Upper lobe of left lung (tissue), 6 donors: ENCODE data around the gene MALSU1. TPM values are rescaled to one million over a fixed set of nuclear protein-coding genes. Genes with fewer than 3 reads are reported as not detected.

ENCODE experiments used
- ATAC-seq, 2 donors: fragments of 200-7000 bp; cut with Tn5 transposase; one replicate each; pipeline ENCODE4 v1.9.1; 2022; ENCODE audit warnings: mild to moderate bottlenecking in 2 of 2, moderate library complexity in 2 of 2; ENCODE audit not compliant: low FRiP score in 2 of 2
- DNase-seq, 2 donors: peaks; one replicate each; pipeline ENCODE4 v3.0.0-alpha.2; 2019 to 2020
- H3K27ac ChIP-seq, 4 donors: fragments of 200-600 bp; sonication (generic); one replicate each; pipeline ENCODE4 v1.5.1; 2016 to 2019
- H3K27me3 ChIP-seq, 4 donors: fragments of 200-600 bp; sonication (generic); one replicate each; pipeline ENCODE4 v1.5.1; 2017 to 2019
- H3K36me3 ChIP-seq, 4 donors: fragments of 200-600 bp; sonication (generic); one replicate each; pipeline ENCODE4 v1.5.1; 2016 to 2019
- H3K4me1 ChIP-seq, 4 donors: fragments of 200-600 bp; sonication (generic); one replicate each; pipeline ENCODE4 v1.5.1; 2018 to 2019
- H3K4me3 ChIP-seq, 4 donors: fragments of 200-600 bp; sonication (generic); one replicate each; pipeline ENCODE4 v1.5.1; 2017 to 2019; ENCODE audit warnings: mild to moderate bottlenecking in 2 of 4, moderate library complexity in 1 of 4
- H3K9me3 ChIP-seq, 4 donors: fragments of 200-600 bp; sonication (generic); one replicate each; pipeline ENCODE4 v1.5.1; 2018 to 2019
- EP300 ChIP-seq, 4 donors: sonication (generic); formaldehyde crosslinking; IDR thresholded peaks; one replicate each; pipeline ENCODE4 v1.5.1; 2017; ENCODE audit warnings: antibody characterized with exemption in 4 of 4, control low read depth in 2 of 4
- POLR2A ChIP-seq, 4 donors: fragments of 450-650 bp; IDR thresholded peaks; one replicate each; pipeline ENCODE4 v1.5.1; 2016 to 2017; ENCODE audit warnings: antibody characterized with exemption in 4 of 4, mild to moderate bottlenecking in 2 of 4
- POLR2AphosphoS5 ChIP-seq, 2 donors: sonication (generic); formaldehyde crosslinking; IDR thresholded peaks; one replicate each; pipeline ENCODE4 v1.5.1; 2017; ENCODE audit warnings: antibody characterized with exemption in 2 of 2
- WGBS, 2 donors: methylation state at CpG; one replicate each; pipeline ENCODE4 v1.1.5; 2017 to 2018; 5-methylcytosine and 5-hydroxymethylcytosine counted together
- total RNA-seq, 6 donors: library from RNA; depleted of rRNA in 4 of 6; stranded (reverse); fragments of >200 nt in 4 of 6; gene quantifications; one replicate each; pipeline versions ENCODE4 v1.1.0 to v1.2.1, GENCODE V29; 2016 to 2021
- TF ChIP-seq, protein P1 (sequence below), 6 experiments: fragments of 450-650 bp in 4 of 6; fragments of 200-600 bp in 2 of 6; sonication (generic) in 2 of 6; IDR thresholded peaks; one replicate each; pipeline ENCODE4 v1.5.1; 2016 to 2019; ENCODE audit warnings: antibody characterized with exemption in 6 of 6
- donor health status: DM: no; HTN: no; CAD: no; lungs with moderate emphysema.
- donor health status: DM: no; HTN: yes; CAD: no; lungs with severe emphysema.

MALSU1 gene
- total RNA-seq, 6 donors from 2014 or later: 30.5 to 63.2 (median 44.6) TPM

DNA sequence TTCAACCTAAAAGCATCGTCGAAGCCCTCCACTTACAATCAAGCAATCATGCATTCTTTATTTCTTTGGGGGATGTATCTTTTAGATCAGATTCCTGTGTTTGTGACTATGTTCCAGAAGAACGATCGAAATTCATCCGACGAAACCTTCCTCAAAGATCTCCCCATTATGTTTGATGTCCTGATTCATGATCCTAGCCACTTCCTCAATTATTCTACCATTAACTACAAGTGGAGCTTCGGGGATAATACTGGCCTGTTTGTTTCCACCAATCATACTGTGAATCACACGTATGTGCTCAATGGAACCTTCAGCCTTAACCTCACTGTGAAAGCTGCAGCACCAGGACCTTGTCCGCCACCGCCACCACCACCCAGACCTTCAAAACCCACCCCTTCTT lies 38.8 kb upstream of the MALSU1 start:
- H3K4me1 ChIP-seq: peaks cover 0 to 2% (median 0%) of the 10 kb centered on the region in 4 donors
- no peak for ATAC-seq
- TF ChIP-seq, protein P1, sequence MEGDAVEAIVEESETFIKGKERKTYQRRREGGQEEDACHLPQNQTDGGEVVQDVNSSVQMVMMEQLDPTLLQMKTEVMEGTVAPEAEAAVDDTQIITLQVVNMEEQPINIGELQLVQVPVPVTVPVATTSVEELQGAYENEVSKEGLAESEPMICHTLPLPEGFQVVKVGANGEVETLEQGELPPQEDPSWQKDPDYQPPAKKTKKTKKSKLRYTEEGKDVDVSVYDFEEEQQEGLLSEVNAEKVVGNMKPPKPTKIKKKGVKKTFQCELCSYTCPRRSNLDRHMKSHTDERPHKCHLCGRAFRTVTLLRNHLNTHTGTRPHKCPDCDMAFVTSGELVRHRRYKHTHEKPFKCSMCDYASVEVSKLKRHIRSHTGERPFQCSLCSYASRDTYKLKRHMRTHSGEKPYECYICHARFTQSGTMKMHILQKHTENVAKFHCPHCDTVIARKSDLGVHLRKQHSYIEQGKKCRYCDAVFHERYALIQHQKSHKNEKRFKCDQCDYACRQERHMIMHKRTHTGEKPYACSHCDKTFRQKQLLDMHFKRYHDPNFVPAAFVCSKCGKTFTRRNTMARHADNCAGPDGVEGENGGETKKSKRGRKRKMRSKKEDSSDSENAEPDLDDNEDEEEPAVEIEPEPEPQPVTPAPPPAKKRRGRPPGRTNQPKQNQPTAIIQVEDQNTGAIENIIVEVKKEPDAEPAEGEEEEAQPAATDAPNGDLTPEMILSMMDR (IDR thresholded peaks at IDR 0.05): no peak
- H3K27ac ChIP-seq: no peak overlapping the region
- 83 to 84% methylated on average over 10 of the region's 10 CpGs for WGBS, 2 donors
- DNase-seq: no peak
- no peaks in the 10 kb centered on the region for H3K9me3 ChIP-seq
- H3K27me3 ChIP-seq: no peaks in the 10 kb centered on the region
- H3K4me3 ChIP-seq: no peak overlapping the region
- no peaks in the 10 kb centered on the region for H3K36me3 ChIP-seq

DNA sequence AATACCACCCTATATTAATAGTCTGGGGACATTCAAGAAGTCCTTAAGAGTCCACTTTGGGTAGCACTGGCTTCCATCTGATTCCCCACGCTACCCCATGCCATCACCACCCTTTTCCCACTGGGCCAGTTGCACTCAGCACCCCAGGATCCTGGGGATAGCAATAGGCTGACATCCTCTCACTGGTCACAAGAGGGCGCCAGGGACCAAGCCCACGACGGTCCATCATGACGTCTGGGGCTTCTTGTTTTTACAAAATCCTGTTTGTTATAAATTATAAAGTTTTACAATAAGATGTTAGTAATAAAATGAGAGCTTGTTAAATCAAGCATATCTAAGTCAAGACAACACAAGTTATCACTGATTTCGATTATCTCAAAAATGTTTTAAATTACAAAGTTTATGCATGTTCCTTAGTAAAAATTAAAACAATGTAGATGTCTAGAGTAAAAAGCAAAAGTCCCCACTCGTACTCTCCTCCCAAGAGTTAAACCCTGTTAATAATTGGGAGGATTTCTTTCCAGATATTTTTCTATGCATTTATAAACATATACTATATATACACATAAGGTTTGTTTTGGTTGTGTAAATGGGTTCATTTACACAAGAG lies 37.2 kb upstream of the MALSU1 start:
- no peaks in the 10 kb centered on the region for H3K9me3 ChIP-seq
- no peak overlapping the region for H3K4me3 ChIP-seq
- H3K36me3 ChIP-seq: peaks cover 0 to 3% (median 0%) of the 10 kb centered on the region in 4 donors
- no peaks in the 10 kb centered on the region for H3K27me3 ChIP-seq
- H3K27ac ChIP-seq: no peak overlapping the region
- WGBS, 2 donors: 4% methylated on average over 7 of the region's 7 CpGs
- TF ChIP-seq POLR2A (IDR thresholded peaks at IDR 0.05): no peak
- TF ChIP-seq, protein P1 (IDR thresholded peaks at IDR 0.05): peak; percentile 25 to 82 (median 54)
- ATAC-seq: peak; percentile 80 to 90
- peaks cover 0 to 2% (median 0%) of the 10 kb centered on the region in 4 donors for H3K4me1 ChIP-seq
- DNase-seq: peak in 1 of 2 donors; percentile 62

DNA sequence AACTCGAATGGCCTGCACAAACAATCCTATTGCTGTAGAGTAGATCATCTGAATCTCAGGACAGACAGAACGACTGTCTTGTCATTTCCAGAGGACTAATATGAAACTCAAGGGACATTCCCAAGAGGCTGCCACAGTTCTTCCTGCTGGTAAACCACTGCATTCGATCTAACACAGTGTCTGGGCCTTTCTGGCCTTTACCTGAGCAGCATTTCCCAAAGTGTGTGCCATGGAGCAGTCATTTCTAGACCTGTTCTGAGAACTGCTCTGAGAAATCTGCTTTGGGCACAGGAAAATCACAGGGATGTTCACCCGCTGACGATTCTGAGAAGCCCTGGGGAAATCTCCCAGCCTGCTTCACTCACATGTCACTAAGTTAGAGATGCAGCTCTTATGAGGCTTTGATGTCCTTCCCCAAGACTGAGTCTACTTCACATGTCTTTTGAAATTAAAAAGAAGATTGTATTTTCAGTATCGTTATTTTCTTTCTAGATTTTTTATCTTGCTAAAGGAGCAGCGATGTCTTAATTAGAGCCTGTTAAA lies 34.2 kb upstream of the MALSU1 start:
- H3K4me1 ChIP-seq: peaks cover 0 to 2% (median 0%) of the 10 kb centered on the region in 4 donors
- 68 to 85% methylated on average over 7 of the region's 7 CpGs for WGBS, 2 donors
- H3K4me3 ChIP-seq: no peak overlapping the region
- H3K9me3 ChIP-seq: no peaks in the 10 kb centered on the region
- TF ChIP-seq, protein P1 (IDR thresholded peaks at IDR 0.05): no peak
- TF ChIP-seq POLR2A (IDR thresholded peaks at IDR 0.05): no peak
- no peak for TF ChIP-seq EP300 (IDR thresholded peaks at IDR 0.05)
- no peak for TF ChIP-seq POLR2AphosphoS5 (IDR thresholded peaks at IDR 0.05)
- ATAC-seq (no peak), DNase-seq (no peak)
- H3K27ac ChIP-seq: no peak overlapping the region
- no peaks in the 10 kb centered on the region for H3K27me3 ChIP-seq
- peaks cover 0 to 3% (median 0%) of the 10 kb centered on the region in 4 donors for H3K36me3 ChIP-seq

DNA sequence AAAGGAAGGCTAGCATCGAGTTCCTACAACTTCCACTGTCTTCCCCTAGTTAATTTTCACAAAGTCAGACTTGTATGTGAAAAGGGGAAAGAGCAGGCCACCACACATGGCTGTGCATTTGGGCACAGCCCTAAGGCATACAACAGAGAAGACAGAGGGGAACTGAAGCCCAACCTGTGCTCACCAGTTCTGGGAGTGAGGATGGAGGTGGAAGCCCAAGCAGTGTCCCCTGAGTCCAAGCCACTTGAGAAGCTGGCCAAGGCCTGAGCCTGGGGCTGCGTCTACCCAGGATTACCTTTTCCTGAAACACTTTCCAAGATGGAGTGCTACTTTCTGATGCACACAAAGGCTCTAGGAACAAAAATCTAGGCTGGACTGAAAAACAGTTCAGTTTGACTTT lies 32.2 kb upstream of the MALSU1 start:
- ATAC-seq (no peak), DNase-seq (no peak)
- Histone ChIP-seq H3K4me1 (peaks cover 0 to 1% (median 0%) of the 10 kb centered on the region in 4 donors), H3K4me3 (no peak overlapping the region), H3K36me3 (peaks cover 0 to 3% (median 0%) of the 10 kb centered on the region in 4 donors), H3K27me3 (no peaks in the 10 kb centered on the region), H3K9me3 (no peaks in the 10 kb centered on the region), H3K27ac (no peak overlapping the region)
- 89 to 100% methylated on average over 2 of the region's 2 CpGs for WGBS, 2 donors
- TF ChIP-seq POLR2A (IDR thresholded peaks at IDR 0.05): no peak
- no peak for TF ChIP-seq POLR2AphosphoS5 (IDR thresholded peaks at IDR 0.05)
- TF ChIP-seq, protein P1 (IDR thresholded peaks at IDR 0.05): no peak
- no peak for TF ChIP-seq EP300 (IDR thresholded peaks at IDR 0.05)

DNA sequence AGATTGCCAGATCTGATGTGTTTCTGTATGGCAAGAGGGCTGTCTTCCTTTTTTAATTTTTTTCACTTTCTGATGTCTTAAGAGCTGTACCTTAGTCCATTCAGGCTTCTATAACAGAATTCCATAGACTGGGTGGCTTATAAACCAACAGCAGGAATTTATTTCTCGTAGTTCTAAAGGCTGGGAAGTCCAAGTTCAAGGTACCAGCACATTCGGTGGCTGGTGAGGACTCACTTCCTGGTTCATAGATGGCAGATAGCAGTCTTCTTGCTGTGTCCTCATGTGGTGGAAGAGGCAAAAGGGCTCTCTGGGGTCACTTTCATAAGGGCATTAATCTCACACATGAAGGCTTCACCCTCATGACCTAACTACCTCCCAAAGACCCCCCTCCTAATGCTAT lies 31.8 kb upstream of the MALSU1 start:
- H3K27ac ChIP-seq: no peak overlapping the region
- DNase-seq (no peak), ATAC-seq (no peak)
- TF ChIP-seq EP300 (IDR thresholded peaks at IDR 0.05): no peak
- TF ChIP-seq, protein P1 (IDR thresholded peaks at IDR 0.05): no peak
- TF ChIP-seq POLR2AphosphoS5 (IDR thresholded peaks at IDR 0.05): no peak
- TF ChIP-seq POLR2A (IDR thresholded peaks at IDR 0.05): no peak
- H3K36me3 ChIP-seq: peaks cover 0 to 3% (median 0%) of the 10 kb centered on the region in 4 donors
- H3K4me3 ChIP-seq: no peak overlapping the region
- WGBS, 2 donors: 87 to 90% methylated on average over 2 of the region's 2 CpGs
- no peaks in the 10 kb centered on the region for H3K27me3 ChIP-seq
- H3K9me3 ChIP-seq: no peaks in the 10 kb centered on the region
- no peaks in the 10 kb centered on the region for H3K4me1 ChIP-seq
